Neural cell (in vitro differentiated cells): ENCODE measurements around the gene TFB1M. TPM values are rescaled to one million over a fixed set of nuclear protein-coding genes. Genes with fewer than 3 reads are reported as not detected.

Experiments
- H2AFZ ChIP-seq: fragments of 200-600, 300-800 bp; sonication (generic), shearing (Covaris generic); 2 replicates; pipeline ENCODE4 v1.6.0; 2014; ENCODE audit warnings: low read depth, mild to moderate bottlenecking, antibody characterized with exemption, low read length, moderate library complexity
- H3F3A ChIP-seq: fragments of 200-600 bp; shearing (Covaris generic); 2 replicates; pipeline ENCODE4 v1.6.1; 2016; ENCODE audit warnings: mild to moderate bottlenecking, moderate library complexity, mixed read lengths, antibody characterized with exemption, low read length; ENCODE audit not compliant: insufficient read depth, poor library complexity, severe bottlenecking
- H3K27ac ChIP-seq: fragments of 200-600, 300-800 bp; sonication (generic), shearing (Covaris generic); 2 replicates; pipeline ENCODE4 v1.5.1; 2014; ENCODE audit warnings: mild to moderate bottlenecking, low read length, moderate library complexity
- H3K27me3 ChIP-seq: fragments of 300-800, 200-600 bp; sonication (generic), shearing (Covaris generic); 2 replicates; pipeline ENCODE4 v1.6.0; 2014; ENCODE audit warnings: mild to moderate bottlenecking, low read depth, low read length, moderate library complexity; ENCODE audit not compliant: insufficient read depth
- H3K36me3 ChIP-seq: fragments of 300-800, 200-600 bp; sonication (generic), shearing (Covaris generic); 2 replicates; pipeline ENCODE4 v1.5.1; 2014; ENCODE audit warnings: mild to moderate bottlenecking, antibody characterized with exemption, low read length, moderate library complexity; ENCODE audit not compliant: insufficient read depth
- H3K4me2 ChIP-seq: fragments of 300-800, 200-600 bp; sonication (generic), shearing (Covaris generic); 2 replicates; pipeline ENCODE4 v1.6.0; 2014; ENCODE audit warnings: mild to moderate bottlenecking, low read length
- H3K4me3 ChIP-seq: fragments of 300-800, 200-600 bp; sonication (generic), shearing (Covaris generic); 2 replicates; pipeline ENCODE4 v1.5.1; 2014; ENCODE audit warnings: mild to moderate bottlenecking, low read length, moderate library complexity
- H3K79me2 ChIP-seq: fragments of 200-600 bp; shearing (Covaris generic); replicated peaks from 2 replicates; pipeline ENCODE4 v1.6.0; 2014; ENCODE audit warnings: mild to moderate bottlenecking, low read length, moderate library complexity; ENCODE audit not compliant: insufficient read depth
- H3K9ac ChIP-seq: fragments of 300-800, 200-600 bp; sonication (generic), shearing (Covaris generic); 2 replicates; pipeline ENCODE4 v1.6.1; 2016; ENCODE audit warnings: mild to moderate bottlenecking, low read length, mixed read lengths
- H3K9me2 ChIP-seq: fragments of 200-600 bp; shearing (Covaris generic); 2 replicates; pipeline ENCODE4 v1.6.1; 2016; ENCODE audit warnings: mild to moderate bottlenecking, low read length, mixed read lengths; ENCODE audit not compliant: insufficient read depth
- H3K9me3 ChIP-seq: fragments of 200-600, 300-800 bp; sonication (generic), shearing (Covaris generic); 2 replicates; pipeline ENCODE4 v1.6.1; 2016; ENCODE audit warnings: mild to moderate bottlenecking, mixed run types, low read length, moderate library complexity, mixed read lengths
- H4K20me1 ChIP-seq: fragments of 200-600 bp; shearing (Covaris generic); 2 replicates; pipeline ENCODE4 v1.6.1; 2016; ENCODE audit warnings: mild to moderate bottlenecking, mixed run types; ENCODE audit not compliant: insufficient read depth
- EP300 ChIP-seq: fragments of 450-650 bp; conservative IDR thresholded peaks from 2 replicates; pipeline ENCODE4 v1.6.1; 2014; ENCODE audit warnings: antibody characterized with exemption, mild to moderate bottlenecking, moderate library complexity; ENCODE audit not compliant: poor library complexity, severe bottlenecking
- MXI1 ChIP-seq: fragments of 450-650 bp; conservative IDR thresholded peaks from 2 replicates; pipeline ENCODE4 v1.6.1; 2014; ENCODE audit warnings: antibody characterized with exemption, mild to moderate bottlenecking; ENCODE audit not compliant: poor library complexity, severe bottlenecking
- POLR2AphosphoS5 ChIP-seq: IDR thresholded peaks from 2 replicates; pipeline ENCODE4 v1.6.1; 2012
- SMC3 ChIP-seq: fragments of 450-650 bp; conservative IDR thresholded peaks from 2 replicates; pipeline ENCODE4 v1.6.1; 2014; ENCODE audit warnings: antibody characterized with exemption, mild to moderate bottlenecking, moderate library complexity; ENCODE audit not compliant: poor library complexity
- TAF1 ChIP-seq: IDR thresholded peaks from 2 replicates; pipeline ENCODE4 v1.6.1; 2012; ENCODE audit warnings: low read depth
- polyA plus RNA-seq: library from polyadenylated mRNA; depleted of rRNA; stranded (reverse); fragments of >200 nt; gene quantifications from 2 replicates; pipeline ENCODE4 v1.2.3, GENCODE V29; 2014
- TF ChIP-seq, protein P1 (sequence below): fragments of 450-650 bp; IDR thresholded peaks from 2 replicates; pipeline ENCODE4 v1.5.1; 2014; ENCODE audit warnings: antibody characterized with exemption, mild to moderate bottlenecking, moderate library complexity; ENCODE audit not compliant: poor library complexity, severe bottlenecking
- TF ChIP-seq, protein P2 (sequence below): IDR thresholded peaks from 2 replicates; pipeline ENCODE4 v1.6.1; 2012; ENCODE audit warnings: borderline replicate concordance

The TFB1M gene
- polyA plus RNA-seq, 1 donor from 2014 or later, result 15.5 TPM

DNA sequence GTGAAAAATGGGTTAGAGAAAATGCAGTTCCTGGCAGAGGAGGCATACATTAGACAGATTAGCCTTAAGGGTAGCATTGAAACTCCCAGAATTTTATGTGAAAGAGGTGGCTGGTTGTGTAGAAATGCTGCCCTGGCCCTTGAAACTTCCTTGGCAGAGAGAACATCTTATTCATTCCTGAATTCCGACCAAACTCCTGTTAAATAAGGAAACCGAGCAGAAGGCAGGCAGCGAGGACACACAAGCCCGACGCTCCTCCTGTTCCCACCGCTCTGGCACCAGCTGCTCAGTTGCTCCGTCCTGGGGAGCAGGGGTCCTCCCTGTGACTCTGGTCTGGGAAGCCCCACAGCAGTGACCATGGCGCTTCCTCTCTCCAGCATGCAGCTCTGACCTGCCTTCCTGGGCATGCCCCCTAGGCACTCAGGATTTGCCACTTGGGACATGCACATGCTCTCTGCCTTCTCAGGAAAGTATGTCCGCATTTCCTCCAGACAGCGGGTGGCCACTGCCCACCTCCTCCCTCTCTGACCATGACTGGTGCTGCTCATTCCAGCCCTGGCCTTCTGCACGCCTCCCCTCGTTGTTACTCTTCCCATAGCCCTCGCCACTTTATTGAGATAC, 85.6 kb downstream of the TFB1M start:
- Histone ChIP-seq H3K9me2 (no peaks in the 10 kb centered on the region), H3K9me3 (no peaks in the 10 kb centered on the region), H3K27me3 (no peaks in the 10 kb centered on the region), H2AFZ (no peak overlapping the region), H3K4me2 (no peak overlapping the region), H3K36me3 (no peaks in the 10 kb centered on the region), H3F3A (no peaks in the 10 kb centered on the region), H3K4me3 (no peak overlapping the region), H3K79me2 (peaks cover 40% of the 10 kb centered on the region), H3K9ac (no peak overlapping the region), H3K27ac (no peak overlapping the region), H4K20me1 (no peaks in the 10 kb centered on the region)
- TF ChIP-seq, protein P1, sequence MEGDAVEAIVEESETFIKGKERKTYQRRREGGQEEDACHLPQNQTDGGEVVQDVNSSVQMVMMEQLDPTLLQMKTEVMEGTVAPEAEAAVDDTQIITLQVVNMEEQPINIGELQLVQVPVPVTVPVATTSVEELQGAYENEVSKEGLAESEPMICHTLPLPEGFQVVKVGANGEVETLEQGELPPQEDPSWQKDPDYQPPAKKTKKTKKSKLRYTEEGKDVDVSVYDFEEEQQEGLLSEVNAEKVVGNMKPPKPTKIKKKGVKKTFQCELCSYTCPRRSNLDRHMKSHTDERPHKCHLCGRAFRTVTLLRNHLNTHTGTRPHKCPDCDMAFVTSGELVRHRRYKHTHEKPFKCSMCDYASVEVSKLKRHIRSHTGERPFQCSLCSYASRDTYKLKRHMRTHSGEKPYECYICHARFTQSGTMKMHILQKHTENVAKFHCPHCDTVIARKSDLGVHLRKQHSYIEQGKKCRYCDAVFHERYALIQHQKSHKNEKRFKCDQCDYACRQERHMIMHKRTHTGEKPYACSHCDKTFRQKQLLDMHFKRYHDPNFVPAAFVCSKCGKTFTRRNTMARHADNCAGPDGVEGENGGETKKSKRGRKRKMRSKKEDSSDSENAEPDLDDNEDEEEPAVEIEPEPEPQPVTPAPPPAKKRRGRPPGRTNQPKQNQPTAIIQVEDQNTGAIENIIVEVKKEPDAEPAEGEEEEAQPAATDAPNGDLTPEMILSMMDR, result no peak

- H3K79me2 ChIP-seq, result peaks cover 44% of the 10 kb centered on the region
- H3F3A ChIP-seq, result no peaks in the 10 kb centered on the region
- TF ChIP-seq, protein P2, sequence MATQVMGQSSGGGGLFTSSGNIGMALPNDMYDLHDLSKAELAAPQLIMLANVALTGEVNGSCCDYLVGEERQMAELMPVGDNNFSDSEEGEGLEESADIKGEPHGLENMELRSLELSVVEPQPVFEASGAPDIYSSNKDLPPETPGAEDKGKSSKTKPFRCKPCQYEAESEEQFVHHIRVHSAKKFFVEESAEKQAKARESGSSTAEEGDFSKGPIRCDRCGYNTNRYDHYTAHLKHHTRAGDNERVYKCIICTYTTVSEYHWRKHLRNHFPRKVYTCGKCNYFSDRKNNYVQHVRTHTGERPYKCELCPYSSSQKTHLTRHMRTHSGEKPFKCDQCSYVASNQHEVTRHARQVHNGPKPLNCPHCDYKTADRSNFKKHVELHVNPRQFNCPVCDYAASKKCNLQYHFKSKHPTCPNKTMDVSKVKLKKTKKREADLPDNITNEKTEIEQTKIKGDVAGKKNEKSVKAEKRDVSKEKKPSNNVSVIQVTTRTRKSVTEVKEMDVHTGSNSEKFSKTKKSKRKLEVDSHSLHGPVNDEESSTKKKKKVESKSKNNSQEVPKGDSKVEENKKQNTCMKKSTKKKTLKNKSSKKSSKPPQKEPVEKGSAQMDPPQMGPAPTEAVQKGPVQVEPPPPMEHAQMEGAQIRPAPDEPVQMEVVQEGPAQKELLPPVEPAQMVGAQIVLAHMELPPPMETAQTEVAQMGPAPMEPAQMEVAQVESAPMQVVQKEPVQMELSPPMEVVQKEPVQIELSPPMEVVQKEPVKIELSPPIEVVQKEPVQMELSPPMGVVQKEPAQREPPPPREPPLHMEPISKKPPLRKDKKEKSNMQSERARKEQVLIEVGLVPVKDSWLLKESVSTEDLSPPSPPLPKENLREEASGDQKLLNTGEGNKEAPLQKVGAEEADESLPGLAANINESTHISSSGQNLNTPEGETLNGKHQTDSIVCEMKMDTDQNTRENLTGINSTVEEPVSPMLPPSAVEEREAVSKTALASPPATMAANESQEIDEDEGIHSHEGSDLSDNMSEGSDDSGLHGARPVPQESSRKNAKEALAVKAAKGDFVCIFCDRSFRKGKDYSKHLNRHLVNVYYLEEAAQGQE, result no peak
- TF ChIP-seq MXI1 (no peak), TAF1 (no peak), POLR2AphosphoS5 (no peak), EP300 (no peak), SMC3 (no peak)
- TF ChIP-seq, protein P1, result no peak
- H3K9ac ChIP-seq, result no peak overlapping the region
- H3K27me3 ChIP-seq, result no peaks in the 10 kb centered on the region
- H4K20me1 ChIP-seq, result no peaks in the 10 kb centered on the region
- H2AFZ ChIP-seq, result no peak overlapping the region
- H3K27ac ChIP-seq, result no peak overlapping the region
- H3K4me3 ChIP-seq, result no peak overlapping the region
- H3K9me2 ChIP-seq, result no peaks in the 10 kb centered on the region
- H3K36me3 ChIP-seq, result no peaks in the 10 kb centered on the region
- H3K9me3 ChIP-seq, result no peaks in the 10 kb centered on the region
- H3K4me2 ChIP-seq, result no peak overlapping the region
Measured at GRCh38 chr6:155227046-155227445, 87.2 kb downstream of the TFB1M start.
